Measurements from ENCODE around the gene TPH1. TPM values are rescaled to one million over a fixed set of nuclear protein-coding genes. Genes with fewer than 3 reads are reported as not detected.

TPH1 gene
- total and polyA plus RNA-seq, 10 of the 15 experiments (the other 5 are each of a cell fraction or from before 2014, with no cell fraction given) = 0.05 to 0.82 (median 0.29) TPM

GRCh38 chr11:18078909-18079308, 32.8 kb upstream of the TPH1 start:
- ATAC-seq (no peak), DNase-seq (ENCODE audit: low read depth, low spot score) (no peak), FAIRE-seq (no peak)
- H3K79me2 ChIP-seq (ENCODE audit: control insufficient read depth, insufficient read depth, low read length) = no peaks in the 10 kb centered on the region
- no peak overlapping the region for H3K4me3 ChIP-seq
- no peaks in the 10 kb centered on the region for H3K4me1 ChIP-seq (ENCODE audit: control insufficient read depth, insufficient read depth, low read length)
- no peak overlapping the region for H3K4me2 ChIP-seq (ENCODE audit: control insufficient read depth, insufficient read depth)
- H2AFZ ChIP-seq (ENCODE audit: control insufficient read depth, low read depth, low read length) = no peak overlapping the region
- H3K9me3 ChIP-seq (replicated peaks; ENCODE audit: control insufficient read depth, insufficient read depth, low read length) = no peaks in the 10 kb centered on the region
- no peak overlapping the region for H3K27ac ChIP-seq (ENCODE audit: control insufficient read depth, insufficient read depth)
- ChIA-PET RAD21 (ENCODE audit: unreplicated experiment) (no interaction called here), POLR2A (no interaction called here), SMC1A (ENCODE audit: uncharacterized antibody, unreplicated experiment) (no interaction called here), CTCF (no interaction called here)
- in situ Hi-C loops (cut with MboI) (no loop called here), intact Hi-C loops (cut with micrococcal nuclease; ENCODE audit: unreplicated experiment) (no loop called here)
- H3K9ac ChIP-seq (ENCODE audit: control insufficient read depth, insufficient read depth, low read length) = no peak overlapping the region
- H3K27me3 ChIP-seq (replicated peaks in 1 of 2; ENCODE audit: control insufficient read depth in 2 of 2, insufficient read depth in 2 of 2, low read length in 1 of 2) = no peaks in the 10 kb centered on the region
- TF ChIP-seq SMAD1 (IDR thresholded peaks at IDR 0.05; ENCODE audit: low read depth, partially characterized antibody) (no peak), NRF1 (conservative IDR thresholded peaks at IDR 0.05; ENCODE audit: low read depth, low read length) (no peak), NFYA (IDR thresholded peaks at IDR 0.05; ENCODE audit: borderline replicate concordance, low read depth, low read length) (no peak), ELK1 (IDR thresholded peaks at IDR 0.05; ENCODE audit: low read depth, low read length) (no peak), NFYB (IDR thresholded peaks at IDR 0.05; ENCODE audit: insufficient read depth, low read depth, low read length) (no peak), EGR1 (IDR thresholded peaks at IDR 0.05; ENCODE audit: borderline replicate concordance in 1 of 2, low read depth in 2 of 2, low read length in 2 of 2) (no peak), REST (IDR thresholded peaks at IDR 0.05; ENCODE audit: low read depth, low read length) (no peak), TAF1 (IDR thresholded peaks at IDR 0.05; ENCODE audit: borderline replicate concordance, low read depth, low read length) (no peak), ZNF622 (IDR thresholded peaks at IDR 0.05) (no peak), MEF2A (IDR thresholded peaks at IDR 0.05; ENCODE audit: insufficient read depth, low read depth, low read length) (no peak), MLLT1 (IDR thresholded peaks at IDR 0.05) (no peak), SMC3 (IDR thresholded peaks at IDR 0.05; ENCODE audit: borderline replicate concordance, low read length) (no peak), STAT1 (conservative IDR thresholded peaks at IDR 0.05) (no peak), RB1 (IDR thresholded peaks at IDR 0.05; ENCODE audit: borderline replicate concordance) (no peak)
- no peaks in the 10 kb centered on the region for H4K20me1 ChIP-seq (ENCODE audit: control insufficient read depth, insufficient read depth)
- no TSS peak for BruUV-seq (replicated peaks)
- WGBS (ENCODE audit: insufficient coverage, insufficient replicate concordance, low lambda C conversion rate, missing lambda C conversion rate) = 76% methylated on average over 2 of the region's 2 CpGs
- peaks cover 0 to 13% of the 10 kb centered on the region in 2 experiments for H3K36me3 ChIP-seq (ENCODE audit: control insufficient read depth in 2 of 2, insufficient read depth in 2 of 2, low read length in 1 of 2)
